Esophagus squamous epithelium (tissue), 4 donors: ENCODE measurements around the gene ARFGAP3.

Source experiments
- CTCF ChIP-seq, 6 experiments: fragments of 450-650 bp in 4 of 6; fragments of 200-600 bp in 2 of 6; sonication (generic) in 2 of 6; IDR thresholded peaks; one replicate each; pipeline ENCODE4 v1.5.1; 2016 to 2019; ENCODE audit warnings: antibody characterized with exemption in 6 of 6, mild to moderate bottlenecking in 4 of 6, moderate library complexity in 4 of 6
- POLR2A ChIP-seq, 4 donors: fragments of 450-650 bp; IDR thresholded peaks; one replicate each; pipeline ENCODE4 v1.6.1; 2017; ENCODE audit warnings: antibody characterized with exemption in 4 of 4, mild to moderate bottlenecking in 4 of 4, moderate library complexity in 3 of 4

- TF ChIP-seq CTCF (IDR thresholded peaks at IDR 0.05): no peak
- no peak for TF ChIP-seq POLR2A (IDR thresholded peaks at IDR 0.05)
Observed at GRCh38 chr22:42747701-42748513, 109.2 kb downstream of the ARFGAP3 start.
